Upper lobe of left lung (tissue), 4 donors: Measurements from ENCODE around the gene PAX5.

Source experiments
- POLR2AphosphoS5 ChIP-seq, 2 donors: sonication (generic); formaldehyde crosslinking; IDR thresholded peaks; one replicate each; pipeline ENCODE4 v1.5.1; 2017; ENCODE audit warnings: antibody characterized with exemption in 2 of 2
- TF ChIP-seq, protein P1 (sequence below), 6 experiments: fragments of 450-650 bp in 4 of 6; fragments of 200-600 bp in 2 of 6; sonication (generic) in 2 of 6; IDR thresholded peaks; one replicate each; pipeline ENCODE4 v1.5.1; 2016 to 2019; ENCODE audit warnings: antibody characterized with exemption in 6 of 6

DNA sequence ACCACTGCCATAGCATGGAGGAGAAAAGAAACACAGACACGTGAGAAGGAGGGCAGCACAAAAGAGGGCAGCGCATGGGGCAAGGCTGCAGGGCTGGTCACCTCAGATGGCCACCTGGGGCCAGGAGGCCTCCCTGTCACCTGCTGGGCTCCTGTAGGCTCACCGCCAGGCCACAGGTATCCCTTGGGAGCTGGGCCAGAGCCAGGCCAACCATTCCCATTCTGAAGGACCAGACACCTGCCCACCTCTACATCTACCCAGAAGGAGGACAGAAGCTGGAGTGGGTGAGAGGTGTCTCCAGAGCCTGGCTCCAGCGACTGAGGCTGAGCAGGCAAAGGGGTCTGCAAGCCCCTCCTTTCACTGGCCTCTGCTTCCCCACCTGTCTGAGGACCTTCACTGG lies 103.1 kb downstream of the PAX5 start:
- TF ChIP-seq, protein P1, sequence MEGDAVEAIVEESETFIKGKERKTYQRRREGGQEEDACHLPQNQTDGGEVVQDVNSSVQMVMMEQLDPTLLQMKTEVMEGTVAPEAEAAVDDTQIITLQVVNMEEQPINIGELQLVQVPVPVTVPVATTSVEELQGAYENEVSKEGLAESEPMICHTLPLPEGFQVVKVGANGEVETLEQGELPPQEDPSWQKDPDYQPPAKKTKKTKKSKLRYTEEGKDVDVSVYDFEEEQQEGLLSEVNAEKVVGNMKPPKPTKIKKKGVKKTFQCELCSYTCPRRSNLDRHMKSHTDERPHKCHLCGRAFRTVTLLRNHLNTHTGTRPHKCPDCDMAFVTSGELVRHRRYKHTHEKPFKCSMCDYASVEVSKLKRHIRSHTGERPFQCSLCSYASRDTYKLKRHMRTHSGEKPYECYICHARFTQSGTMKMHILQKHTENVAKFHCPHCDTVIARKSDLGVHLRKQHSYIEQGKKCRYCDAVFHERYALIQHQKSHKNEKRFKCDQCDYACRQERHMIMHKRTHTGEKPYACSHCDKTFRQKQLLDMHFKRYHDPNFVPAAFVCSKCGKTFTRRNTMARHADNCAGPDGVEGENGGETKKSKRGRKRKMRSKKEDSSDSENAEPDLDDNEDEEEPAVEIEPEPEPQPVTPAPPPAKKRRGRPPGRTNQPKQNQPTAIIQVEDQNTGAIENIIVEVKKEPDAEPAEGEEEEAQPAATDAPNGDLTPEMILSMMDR (IDR thresholded peaks at IDR 0.05), result no peak
- TF ChIP-seq POLR2AphosphoS5 (IDR thresholded peaks at IDR 0.05), result no peak
